Activated naive CD4-positive, alpha-beta T cell treated with anti-CD3 and anti-CD28 coated beads, Interleukin-2, amount 50 U/mL, for 16 hours (primary cell): ENCODE measurements around the gene OR2A5.
"Not testable (repeated sequence)": the region's sequence is repeated elsewhere in the genome, so short reads cannot be mapped to it uniquely, and the experiment has no call there.

Experiments
- DNase-seq: peaks from one replicate; pipeline ENCODE4 v3.0.0-alpha.2; 2020

OR2A5 gene

GRCh38 chr7:144035385-144035784, 13.4 kb upstream of the OR2A5 start:
- no peak for DNase-seq

GRCh38 chr7:144036302-144036885, 12.4 kb upstream of the OR2A5 start:
- no peak for DNase-seq

- DNase-seq = no peak
These were observed 11.2 kb upstream of the OR2A5 start for GRCh38 chr7:144037414-144038035.

- DNase-seq = no peak
These were observed 9.9 kb upstream of the OR2A5 start for GRCh38 chr7:144038887-144039286.

DNA sequence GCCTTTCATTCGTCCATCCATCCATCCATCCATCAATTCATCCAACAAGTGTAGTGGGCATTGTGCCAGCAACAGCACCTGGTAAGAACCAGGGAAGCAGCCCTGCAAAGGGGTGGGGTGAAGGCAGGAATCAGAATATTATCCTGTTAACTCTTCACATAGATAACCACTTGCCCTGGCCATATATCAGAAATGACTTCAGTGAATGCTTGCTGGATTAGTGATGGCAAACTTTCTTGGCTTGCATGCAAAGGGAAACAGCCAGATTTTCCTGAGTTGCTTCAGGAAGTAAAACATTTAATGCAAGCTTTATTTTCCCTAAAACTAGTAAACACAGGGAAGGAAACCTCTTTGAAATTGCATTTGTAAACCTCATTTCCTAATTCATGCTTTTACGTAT, 743 bp downstream of the OR2A5 start:
- DNase-seq = no peak

DNA sequence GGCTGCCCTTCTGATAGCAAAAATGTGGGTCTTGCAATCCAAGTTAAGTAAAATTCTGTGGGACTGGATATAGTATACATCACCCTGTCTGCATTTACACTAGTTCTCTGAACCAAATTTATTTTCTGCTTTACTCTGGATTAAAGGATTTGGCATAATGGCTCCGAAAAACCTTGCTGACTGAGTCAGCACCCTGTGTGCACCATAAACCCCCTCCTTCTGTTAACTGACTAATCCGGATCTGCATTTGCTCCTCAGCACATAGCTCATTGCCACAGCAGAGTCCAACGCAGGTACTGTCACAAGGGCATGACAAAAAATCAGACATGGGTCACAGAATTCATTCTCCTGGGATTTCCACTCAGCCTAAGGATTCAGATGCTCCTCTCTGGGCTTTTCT, 1.3 kb downstream of the OR2A5 start:
- DNase-seq = no peak

- not testable (repeated sequence) for DNase-seq
These were observed 2.1 kb downstream of the OR2A5 start for GRCh38 chr7:144050884-144051283.

- DNase-seq = no peak
These were observed 9.2 kb downstream of the OR2A5 start for GRCh38 chr7:144057954-144058353.

DNA sequence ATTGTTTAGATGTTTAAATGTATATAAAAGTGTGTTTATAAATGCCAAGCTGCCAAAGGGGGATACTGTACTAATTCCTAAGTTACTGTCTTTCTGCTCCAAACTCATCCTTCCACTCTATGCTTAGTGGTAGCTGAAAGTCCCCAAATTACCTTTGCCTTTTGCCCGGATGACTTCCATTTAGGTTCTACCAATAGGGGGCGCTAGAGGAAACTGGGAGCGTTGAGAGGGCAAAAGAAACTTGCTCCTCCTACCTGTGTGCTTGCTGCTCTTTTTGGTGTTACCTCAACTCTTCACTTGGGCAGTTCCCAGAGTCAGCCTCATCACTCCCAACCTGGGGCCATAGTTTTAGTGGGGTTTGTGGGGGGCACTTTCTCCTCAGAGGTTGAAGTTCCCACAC, 15.0 kb downstream of the OR2A5 start:
- DNase-seq = no peak

DNA sequence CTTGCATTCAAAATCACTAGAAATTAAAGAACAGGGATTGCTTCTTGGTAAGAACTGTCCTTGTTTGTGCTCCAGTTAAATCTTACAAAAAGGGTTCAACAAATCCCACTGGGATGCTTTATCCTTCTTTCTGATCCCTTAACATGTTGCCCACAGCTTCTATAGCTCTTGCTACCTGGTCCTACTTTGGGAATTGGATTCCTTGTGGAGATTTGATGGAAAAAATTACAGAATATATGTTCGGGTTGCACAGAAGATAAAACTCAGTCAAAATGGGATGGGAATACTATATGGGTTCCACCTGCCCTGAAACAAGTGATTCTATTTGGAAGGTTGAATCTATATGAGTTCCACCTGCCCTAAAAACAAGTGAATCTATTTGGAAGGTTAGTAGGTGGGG, 20.8 kb downstream of the OR2A5 start, which contains the start of gene OR2A25:
Gene OR2A25, plus strand, starts transcription at position 301 of the 400 bp plus-strand sequence. CDS start 4,409 bp downstream, outside the sequence.
- DNase-seq = no peak

DNA sequence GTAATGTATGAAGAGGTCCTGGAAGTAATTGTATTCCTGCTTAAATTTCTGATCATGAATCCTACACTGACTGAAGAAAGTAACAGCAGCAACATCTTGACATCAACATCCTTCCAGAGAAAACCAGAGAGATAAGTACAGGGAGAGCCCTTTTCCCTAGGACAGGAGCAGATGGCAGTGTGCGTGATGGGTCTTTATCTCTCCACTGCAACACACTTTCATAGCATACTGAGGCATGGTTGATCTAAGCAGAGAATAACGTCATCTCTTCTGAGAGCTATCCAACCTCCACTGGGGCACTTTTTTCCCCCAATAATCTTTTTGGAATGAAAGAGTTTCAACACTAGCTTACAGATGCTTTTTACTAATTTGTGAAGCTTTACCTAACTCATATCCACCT, 21.2 kb downstream of the OR2A5 start:
- DNase-seq = no peak

GRCh38 chr7:144074374-144074773, 25.6 kb downstream of the OR2A5 start:
- DNase-seq = no peak

DNA sequence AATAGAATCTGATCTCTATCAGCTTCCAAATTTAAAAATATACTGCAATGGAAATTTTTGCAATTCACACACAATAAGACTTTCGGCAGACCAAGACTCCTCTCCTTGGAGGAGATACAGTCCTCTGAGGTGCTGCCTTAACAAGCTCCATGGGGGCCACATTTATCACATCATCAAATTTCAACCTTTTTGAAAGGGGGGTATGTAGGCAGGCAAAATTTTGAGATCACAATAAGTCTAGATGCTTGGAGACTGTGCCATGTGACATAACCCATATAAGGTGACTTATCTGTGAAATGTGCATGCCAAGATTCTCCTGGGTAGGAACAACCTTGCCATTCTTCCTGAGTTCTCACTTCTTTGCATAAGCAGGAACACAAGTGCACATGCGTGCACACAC, 37.2 kb downstream of the OR2A5 start, which contains the start of gene OR2A12:
Gene OR2A12, plus strand, starts transcription at position 301 of the 400 bp plus-strand sequence. CDS start 8,830 bp downstream, outside the sequence.
- no peak for DNase-seq

DNA sequence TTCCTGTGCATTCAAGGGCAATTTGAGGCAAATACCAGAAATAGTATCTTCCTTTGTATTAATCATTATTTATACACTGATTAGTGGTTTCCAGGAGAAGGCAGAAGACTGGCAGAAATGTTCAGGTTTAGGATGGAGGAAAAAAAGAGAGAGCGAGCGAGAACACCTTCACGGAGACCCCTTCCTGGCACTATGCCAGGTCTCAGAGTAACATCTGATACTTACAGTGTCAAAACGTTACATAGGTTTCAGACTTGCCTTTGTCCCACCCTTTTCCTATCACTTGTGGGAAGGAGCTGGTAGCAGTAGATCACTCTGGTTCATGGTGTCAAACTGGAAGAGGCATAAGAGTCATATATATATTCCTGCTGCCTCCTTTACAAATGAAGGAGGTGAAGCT, 38.0 kb downstream of the OR2A5 start:
- no peak for DNase-seq

DNA sequence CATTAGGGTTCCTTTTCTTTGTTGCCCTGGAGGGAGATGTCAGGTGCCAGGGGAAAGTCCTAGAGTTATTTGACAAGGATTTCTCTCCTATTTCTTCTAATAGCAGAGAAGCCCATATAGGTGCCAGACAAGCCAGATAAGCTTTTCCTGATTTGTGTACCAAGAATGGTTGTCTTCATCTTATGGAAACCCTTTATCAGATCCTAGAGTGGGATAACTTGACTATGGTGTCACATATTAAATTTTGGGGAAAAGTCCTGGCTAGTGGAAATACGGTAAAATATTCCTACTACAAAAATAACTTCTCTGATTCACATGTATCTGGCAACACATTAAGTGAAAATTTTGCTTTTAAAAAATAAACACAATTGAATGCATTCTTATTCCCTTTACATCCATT, 38.5 kb downstream of the OR2A5 start:
- DNase-seq = no peak

DNA sequence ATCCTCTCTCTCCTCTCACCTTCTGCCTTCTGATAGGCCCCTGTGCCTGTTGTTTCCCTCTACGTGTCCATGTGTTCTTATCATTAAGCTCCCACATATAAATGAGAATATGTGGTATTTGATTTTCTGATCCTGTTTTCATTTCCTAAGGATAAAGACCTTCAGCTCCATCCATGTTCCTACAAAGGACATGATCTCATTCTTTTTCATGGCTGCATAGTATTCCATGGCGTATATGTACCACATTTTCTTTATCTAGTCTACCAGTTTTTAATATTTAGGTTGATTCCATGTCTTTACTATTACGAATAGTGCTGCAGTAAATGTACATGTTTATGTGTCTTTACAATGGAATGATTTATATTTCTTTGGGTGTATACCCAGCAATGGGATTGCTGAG, 41.9 kb downstream of the OR2A5 start:
- DNase-seq = no peak

- DNase-seq = no peak
These were observed 50.0 kb downstream of the OR2A5 start for GRCh38 chr7:144098776-144099175.

- no peak for DNase-seq
These were observed 51.9 kb downstream of the OR2A5 start for GRCh38 chr7:144100607-144101006.

GRCh38 chr7:144102041-144102440, 53.3 kb downstream of the OR2A5 start:
- no peak for DNase-seq

DNA sequence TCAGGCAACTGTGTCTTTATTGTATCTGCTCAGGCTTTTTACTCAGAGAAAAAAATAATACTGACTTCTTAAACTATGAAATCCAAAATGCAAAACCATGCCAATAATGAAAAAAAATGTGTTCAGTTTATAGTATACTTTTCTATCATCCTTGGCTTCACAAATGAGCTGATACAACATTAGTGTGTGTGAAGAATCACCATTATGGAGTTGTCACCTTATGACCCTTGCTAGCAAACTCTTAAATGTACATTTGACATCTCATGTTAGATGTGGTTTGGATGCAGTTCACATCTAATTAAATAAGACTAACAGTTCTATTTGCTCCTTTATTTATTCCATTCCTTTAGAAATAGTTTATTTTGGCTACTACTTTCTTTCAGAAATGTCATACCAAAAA, 56.5 kb downstream of the OR2A5 start:
- DNase-seq = no peak
